OCI-LY1 (cell line): ENCODE data around the gene ATP8A2.

Source experiments
- CTCF ChIP-seq: fragments of 200-600 bp; sonication (generic), shearing (Covaris generic); IDR thresholded peaks from 2 replicates; pipeline ENCODE4 v1.5.1; 2017; ENCODE audit warnings: mild to moderate bottlenecking, antibody characterized with exemption, low read length, moderate library complexity, mixed read lengths
- EZH2 ChIP-seq: fragments of 200-600 bp; sonication (generic), shearing (Covaris generic); IDR thresholded peaks from 2 replicates; pipeline ENCODE4 v1.8.0; 2017; ENCODE audit warnings: borderline replicate concordance, mixed run types, mild to moderate bottlenecking, antibody characterized with exemption, low read length, moderate library complexity, mixed read lengths

GRCh38 chr13:25839371-25839770 lies 467.6 kb downstream of the ATP8A2 start:
- TF ChIP-seq EZH2 (no peak), CTCF (no peak)
